GDM1 (cell line): ENCODE measurements around the gene FES.
A peak's percentile ranks its signal among the peaks of the same experiment; 100 is the strongest.
"Not testable (repeated sequence)": the region's sequence is repeated elsewhere in the genome, so short reads cannot be mapped to it uniquely, and the experiment has no call there.

ENCODE experiments used
- DNase-seq: peaks from one replicate; lab custom pipeline; 2025; lab: John Stamatoyannopoulos, UW

Gene FES

DNA sequence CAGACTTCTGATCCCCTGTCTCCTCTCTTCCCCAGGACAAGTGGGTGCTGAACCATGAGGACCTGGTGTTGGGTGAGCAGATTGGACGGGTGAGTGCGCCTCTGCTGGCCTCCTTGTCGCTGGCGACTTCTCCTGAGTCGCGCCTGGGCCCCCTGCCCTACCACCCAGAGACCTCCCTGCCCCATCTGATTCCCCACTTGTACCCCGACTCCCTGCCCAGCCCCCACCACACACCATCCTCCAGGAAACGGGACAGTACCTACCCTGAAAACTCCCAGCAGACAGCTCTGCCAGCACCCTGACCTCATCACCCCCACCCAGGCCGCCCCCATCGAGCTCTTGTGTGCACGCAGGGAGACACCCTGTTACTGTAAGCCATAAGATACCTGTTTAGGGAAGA lies 7.7 kb downstream of the FES start:
- DNase-seq, result no peak

DNA sequence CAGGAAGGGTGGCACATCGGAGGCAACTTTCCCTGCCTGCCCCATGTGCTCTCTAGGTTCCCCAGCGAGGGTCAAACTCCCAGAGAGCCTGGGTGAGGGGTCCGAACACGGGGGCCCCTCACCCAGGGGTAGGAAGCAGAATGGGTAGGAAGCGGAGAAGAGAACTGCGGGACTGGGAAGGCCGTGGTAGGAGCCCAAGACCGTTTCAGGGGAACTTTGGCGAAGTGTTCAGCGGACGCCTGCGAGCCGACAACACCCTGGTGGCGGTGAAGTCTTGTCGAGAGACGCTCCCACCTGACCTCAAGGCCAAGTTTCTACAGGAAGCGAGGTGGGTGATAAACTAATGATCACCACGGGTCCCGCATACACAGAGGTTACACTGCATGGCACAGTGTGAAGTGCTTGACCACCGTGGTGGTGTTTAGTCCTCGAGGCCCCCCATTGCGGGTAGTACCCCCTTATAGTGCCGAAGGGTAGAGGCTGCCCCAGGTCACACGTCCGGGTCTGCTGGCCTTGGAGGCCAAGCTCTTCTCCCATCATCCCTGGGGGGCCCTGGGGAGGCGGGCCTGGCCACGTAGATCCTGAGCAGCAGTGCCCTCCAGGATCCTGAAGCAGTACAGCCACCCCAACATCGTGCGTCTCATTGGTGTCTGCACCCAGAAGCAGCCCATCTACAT lies 8.3 kb downstream of the FES start:
- DNase-seq, result no peak

DNA sequence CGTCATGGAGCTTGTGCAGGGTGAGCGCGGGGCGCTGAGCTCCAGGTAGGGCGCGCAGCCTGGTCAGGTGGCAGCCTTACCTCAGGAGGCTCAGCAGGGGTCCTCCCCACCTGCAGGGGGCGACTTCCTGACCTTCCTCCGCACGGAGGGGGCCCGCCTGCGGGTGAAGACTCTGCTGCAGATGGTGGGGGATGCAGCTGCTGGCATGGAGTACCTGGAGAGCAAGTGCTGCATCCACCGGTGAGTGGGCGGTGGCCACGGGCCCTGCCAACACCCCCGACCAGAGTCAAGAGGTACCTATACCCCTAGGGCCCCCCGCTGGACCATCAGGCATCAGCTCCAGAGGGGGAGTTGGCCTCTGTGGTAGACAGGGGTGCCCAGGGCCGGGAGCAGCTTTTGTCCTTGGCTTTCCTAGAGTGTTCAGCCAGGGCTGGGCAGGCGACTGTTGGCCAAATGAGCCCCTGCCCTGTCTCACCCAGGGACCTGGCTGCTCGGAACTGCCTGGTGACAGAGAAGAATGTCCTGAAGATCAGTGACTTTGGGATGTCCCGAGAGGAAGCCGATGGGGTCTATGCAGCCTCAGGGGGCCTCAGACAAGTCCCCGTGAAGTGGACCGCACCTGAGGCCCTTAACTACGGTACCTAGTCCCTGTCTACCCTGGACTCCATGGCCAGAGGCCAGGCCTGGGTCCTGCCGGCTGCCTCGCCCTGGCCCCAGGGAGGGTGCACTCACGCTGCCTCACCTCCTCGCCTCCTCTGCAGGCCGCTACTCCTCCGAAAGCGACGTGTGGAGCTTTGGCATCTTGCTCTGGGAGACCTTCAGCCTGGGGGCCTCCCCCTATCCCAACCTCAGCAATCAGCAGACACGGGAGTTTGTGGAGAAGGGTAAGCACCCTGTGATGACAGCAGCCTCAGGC lies 9.1 kb downstream of the FES start:
- DNase-seq, result no peak

DNA sequence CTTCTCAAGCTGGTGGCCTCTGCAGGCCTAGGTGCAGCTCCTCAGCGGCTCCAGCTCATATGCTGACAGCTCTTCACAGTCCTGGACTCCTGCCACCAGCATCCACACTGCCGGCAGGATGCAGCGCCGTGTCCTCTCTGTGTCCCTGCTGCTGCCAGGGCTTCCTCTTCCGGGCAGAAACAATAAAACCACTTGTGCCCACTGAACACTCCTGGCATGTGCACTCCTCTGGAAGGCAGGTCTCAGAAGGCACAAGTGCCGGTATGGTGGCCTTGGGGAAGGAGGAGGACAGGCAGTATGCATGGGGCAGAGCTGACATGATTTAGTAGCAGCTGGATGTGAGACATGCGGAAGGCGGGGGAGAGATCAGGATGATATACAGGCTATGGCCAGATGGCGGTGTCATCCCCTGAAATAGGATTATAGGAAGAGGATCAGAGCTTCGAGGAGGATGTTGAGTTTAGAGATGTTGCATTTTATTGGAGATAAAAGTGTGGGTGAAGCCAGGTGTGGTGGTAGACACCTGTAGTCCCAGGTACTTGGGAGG lies 11.3 kb downstream of the FES start:
- no peak for DNase-seq

DNA sequence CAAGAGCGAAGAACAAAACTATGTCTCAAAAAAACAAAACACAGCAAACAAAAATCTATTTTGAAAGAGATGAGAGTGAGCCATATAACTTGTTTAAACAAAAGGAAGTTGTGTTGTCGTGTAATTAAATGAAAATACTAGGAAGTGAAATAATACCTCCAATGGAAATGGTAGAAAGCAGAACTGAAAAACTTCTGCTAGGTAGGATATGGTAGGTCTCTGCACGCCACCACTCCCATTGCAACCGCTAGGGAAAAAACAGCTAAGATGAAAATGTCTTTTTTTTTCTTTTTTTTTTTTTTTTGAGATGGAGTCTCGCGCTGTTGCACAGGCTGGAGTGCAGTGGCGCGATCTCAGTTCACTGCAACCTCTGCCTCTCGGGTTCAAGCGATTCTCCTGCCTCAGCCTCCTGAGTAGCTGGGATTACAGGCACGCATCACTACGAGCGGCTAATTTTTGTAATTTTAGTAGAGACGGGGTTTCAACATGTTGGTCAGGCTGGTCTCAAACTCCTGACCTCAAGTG lies 12.9 kb downstream of the FES start:
- DNase-seq, result not testable (repeated sequence)

DNA sequence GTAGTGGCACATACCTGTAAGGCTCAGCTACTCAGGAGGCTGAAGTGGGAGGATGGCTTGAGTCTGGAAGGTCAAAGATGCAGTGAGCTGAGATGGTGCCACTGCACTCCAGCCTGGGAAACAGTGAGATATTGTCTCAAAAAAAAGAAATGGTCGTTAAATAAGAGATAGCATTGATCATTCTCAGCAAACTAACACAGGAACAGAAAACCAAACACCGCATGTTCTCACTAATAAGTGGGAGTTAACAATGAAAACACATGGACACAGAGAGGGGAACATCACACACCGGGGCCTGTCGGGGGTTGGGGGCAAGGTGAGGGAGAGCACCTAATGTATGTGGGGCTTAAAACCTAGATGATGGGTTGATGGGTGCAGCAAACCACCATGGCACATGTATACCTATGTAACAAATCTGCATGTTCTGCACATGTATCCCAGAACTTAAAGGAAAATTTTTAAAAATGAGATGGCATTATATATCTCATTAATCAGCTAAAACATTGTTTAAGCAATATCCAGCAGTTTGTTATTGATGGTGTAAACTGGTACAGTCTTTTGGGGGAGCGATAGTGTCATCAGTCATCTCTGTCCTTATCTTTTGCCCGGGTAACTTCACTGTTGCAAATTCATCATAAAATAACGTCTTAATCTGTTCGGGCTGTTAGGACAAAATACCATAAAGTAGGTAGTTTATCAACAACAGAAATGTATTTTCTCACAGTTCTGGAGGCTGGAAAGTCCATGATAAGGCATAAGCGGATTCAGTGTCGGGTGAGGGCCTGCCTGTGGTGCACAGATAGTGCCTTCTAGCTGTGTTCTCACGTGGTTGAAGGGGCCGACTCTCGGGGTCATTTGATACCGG lies 17.1 kb downstream of the FES start:
- no peak for DNase-seq

DNA sequence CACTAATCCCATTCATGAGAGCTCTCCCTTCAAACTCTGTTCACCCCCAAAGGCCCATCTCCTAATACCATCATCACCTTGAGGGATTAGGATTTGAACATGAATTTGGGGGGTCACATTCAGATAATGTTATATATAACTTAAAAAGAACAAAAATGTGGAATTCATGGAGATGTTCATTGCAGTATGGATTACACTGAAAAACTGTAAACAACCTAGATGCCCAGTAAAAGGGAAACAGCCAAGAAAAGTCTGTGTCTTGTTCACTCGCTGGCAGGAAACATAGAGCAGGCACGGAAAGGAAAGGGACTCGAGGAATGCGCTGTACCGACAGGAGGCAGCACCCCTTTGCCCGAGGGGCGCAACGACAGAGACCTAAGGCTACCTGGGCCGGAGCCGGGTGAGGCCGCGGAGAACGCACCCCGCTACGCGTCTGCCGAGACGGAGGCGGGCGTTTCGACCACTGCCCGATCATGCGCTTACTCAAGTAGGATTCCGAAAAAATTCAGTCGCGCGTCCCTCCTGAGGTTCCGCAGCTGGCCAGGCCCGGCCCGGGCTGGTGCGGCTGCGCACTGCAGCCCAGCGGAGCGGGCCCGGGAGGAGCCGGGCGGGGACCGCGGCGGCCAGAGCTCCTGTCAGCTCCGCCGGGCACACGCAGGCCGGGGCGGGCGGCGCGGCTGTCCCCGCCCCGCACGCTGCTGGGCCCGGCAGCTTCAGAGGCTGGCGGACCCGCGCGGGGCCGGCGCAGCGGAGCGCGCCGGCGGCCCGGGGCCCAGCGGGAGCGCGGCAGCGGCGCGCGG lies 17.9 kb downstream of the FES start:
- peak; percentile 82 for DNase-seq

DNA sequence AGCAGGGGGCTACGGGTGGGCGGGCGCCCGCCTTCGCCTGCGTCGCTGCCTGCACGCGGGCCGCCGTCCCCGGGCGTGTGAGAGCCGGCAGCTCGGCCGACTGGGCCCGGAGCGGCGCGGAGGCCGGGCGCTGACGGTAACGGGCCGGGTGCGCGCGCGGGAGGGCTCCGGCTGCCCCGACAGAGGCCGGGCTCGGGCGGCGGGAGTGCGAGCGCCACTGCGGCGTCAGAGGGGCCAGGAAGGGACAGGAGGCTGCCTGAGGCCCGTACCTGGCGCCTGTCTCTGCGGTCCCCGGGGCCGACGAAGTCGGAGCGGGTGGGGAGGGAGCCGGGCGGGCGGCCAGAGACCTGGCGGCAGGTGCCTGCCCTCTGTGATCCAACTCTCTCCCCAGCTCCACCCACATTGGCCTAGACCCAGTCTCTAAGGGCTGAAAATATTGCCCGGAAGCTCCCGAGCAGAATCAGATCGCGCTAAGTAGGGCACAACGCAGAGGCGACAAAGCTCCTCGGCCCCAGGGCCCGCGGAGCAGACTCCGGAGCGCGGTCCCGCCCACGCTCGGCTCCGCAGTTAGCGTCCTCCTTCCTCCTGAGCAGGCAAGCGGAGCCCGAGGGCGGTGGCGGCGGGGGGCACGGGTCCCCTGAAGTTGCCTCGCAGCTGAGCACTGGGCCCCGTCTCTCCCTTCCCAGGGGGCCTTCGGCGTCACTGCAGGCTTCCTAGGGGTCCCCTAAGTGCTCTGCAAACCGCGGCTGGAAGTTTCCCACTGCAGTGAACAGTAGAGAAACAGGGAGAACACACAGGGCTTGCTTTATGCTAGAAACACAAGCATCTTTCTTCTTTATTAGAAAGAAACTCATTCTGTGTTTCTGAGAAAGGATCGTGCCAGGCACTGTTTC lies 18.8 kb downstream of the FES start, which contains the start of gene MAN2A2:
Gene MAN2A2, plus strand, starts transcription at position 463 of the 893 bp plus-strand sequence. CDS start 906 bp downstream, outside the sequence.
- DNase-seq, result peak; percentile 51

DNA sequence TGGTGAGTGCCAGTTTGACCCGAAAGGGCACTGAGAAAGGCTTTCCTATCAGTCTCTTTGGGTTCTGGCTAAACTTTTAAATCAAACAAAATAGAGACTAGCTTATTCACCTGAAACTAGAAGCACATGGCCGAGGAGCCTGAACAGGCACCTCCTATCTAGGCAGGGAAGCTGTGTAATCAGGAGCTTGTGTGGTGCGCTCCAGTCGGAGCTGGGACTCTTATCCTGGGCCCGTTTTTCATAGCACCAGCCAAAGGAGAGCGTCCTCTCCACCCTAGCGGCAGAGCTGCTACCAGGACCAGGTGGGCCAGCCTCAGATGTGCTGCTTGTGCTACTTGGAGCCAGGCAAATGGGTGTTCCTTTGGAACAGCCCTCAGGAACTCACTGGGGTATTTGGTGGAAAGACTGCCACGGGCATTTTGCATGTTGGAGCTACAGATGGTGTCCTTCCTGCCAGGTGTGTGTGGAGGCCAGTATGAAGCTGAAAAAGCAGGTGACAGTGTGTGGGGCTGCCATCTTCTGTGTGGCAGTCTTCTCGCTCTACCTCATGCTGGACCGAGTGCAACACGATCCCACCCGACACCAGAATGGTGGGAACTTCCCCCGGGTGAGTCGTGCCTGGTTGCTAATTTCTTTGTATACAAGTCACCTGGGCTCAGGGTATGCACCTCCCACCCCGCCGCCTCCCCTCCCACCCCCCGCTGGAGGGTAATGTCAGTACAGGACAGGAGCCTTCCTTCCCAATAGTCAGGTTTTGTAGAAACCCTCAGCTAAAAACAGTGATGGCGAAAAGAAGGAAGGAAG lies 19.6 kb downstream of the FES start:
- DNase-seq, result no peak

DNA sequence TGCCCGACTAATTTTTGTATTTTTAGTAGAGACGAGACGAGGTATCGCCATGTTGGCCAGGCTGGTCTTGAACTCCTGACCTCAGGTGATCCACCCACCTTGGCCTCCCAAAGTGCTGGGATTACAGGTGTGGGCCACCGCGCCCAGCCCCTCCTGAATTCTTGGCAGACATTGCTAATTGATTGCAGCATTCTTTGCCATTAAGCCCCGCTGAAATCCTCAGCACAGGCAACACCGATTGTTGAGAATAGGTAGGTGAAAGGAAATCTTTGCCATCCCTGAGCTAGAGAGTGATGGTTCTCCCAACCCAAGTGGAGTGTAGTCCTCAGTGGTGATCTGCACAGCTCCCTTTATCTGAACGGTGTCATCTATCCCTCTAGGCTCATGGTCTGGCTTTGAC lies 20.4 kb downstream of the FES start:
- no peak for DNase-seq

DNA sequence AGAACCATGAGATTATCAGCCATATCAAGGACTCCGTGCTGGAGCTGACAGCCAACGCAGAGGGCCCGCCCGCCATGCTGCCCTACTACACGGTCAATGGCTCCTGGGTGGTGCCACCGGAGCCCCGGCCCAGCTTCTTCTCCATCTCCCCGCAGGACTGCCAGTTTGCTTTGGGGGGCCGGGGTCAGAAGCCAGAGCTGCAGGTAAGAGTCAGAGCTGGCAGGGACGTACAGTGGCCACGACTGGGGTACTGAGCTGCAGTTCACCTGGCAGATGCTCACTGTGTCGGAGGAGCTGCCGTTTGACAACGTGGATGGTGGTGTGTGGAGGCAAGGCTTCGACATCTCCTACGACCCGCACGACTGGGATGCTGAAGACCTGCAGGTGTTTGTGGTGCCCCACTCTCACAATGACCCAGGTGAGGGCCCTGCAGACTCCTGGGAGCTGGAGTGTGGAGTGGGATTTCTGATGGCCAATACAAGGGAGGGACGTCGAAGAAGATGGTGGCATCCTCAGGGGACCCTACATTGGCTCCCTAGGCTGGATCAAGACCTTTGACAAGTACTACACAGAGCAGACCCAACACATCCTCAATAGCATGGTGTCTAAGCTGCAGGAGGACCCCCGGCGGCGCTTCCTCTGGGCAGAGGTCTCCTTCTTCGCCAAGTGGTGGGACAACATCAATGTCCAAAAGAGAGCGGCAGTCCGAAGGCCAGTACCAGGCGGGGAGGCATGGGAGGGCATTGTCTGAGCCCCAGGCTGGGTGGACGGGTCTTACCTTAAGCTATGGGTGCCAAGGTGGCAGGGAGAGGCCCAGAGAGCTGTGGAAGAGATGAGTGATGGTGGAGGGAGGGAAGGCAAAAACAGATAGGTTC lies 21.2 kb downstream of the FES start:
- no peak for DNase-seq

DNA sequence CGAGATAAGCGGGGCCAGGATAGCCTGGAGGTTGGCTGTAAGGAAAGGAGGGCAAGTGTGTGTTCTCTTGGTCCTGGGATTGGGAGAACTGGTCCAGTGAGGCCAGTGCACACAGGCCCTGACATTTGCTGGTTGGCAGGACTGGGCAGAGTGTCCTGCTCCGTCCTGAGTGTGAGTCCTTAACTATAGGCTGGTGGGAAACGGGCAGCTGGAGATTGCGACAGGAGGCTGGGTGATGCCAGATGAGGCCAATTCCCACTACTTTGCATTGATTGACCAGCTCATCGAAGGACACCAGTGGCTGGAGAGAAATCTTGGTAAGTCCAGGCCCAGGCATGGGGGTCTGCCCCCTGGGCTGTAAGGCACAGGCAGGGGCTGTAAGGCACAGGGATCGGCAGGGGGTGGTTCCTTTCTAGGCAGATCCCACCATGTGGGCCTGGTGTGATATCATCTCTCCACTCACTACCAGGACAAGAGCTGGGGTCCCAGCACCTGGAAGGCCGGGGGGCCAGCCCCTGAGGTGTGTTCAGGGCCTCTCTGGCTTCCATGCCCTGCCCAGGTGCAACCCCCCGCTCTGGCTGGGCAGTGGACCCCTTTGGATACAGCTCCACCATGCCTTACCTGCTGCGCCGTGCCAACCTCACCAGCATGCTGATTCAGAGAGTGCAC lies 22.0 kb downstream of the FES start:
- DNase-seq, result no peak

DNA sequence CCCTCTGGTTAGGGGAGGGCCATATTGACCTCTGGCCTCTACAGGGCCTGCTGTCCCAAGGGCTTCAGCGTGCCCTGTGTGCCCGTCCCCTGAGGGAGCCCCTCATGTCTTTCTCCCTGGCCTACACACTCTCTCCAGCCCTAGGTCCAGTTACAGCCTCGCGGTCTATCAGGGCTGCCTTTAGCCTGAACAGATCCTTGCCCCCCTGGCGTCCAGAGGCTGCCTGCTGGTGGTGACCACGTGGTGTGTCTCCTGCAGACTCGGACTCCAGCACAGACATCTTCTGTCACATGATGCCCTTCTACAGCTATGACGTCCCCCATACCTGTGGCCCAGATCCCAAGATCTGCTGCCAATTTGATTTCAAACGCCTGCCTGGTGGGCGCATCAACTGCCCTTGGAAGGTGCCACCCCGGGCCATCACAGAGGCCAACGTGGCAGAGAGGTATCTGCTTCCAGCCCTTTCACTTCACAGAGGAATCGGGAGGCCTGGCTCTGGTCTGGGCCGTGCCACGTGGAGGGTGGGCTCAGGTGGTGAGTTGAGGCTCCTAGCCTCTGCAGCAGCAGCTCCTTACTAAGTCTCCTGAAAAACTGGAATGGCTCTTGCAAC lies 22.9 kb downstream of the FES start:
- DNase-seq, result no peak

DNA sequence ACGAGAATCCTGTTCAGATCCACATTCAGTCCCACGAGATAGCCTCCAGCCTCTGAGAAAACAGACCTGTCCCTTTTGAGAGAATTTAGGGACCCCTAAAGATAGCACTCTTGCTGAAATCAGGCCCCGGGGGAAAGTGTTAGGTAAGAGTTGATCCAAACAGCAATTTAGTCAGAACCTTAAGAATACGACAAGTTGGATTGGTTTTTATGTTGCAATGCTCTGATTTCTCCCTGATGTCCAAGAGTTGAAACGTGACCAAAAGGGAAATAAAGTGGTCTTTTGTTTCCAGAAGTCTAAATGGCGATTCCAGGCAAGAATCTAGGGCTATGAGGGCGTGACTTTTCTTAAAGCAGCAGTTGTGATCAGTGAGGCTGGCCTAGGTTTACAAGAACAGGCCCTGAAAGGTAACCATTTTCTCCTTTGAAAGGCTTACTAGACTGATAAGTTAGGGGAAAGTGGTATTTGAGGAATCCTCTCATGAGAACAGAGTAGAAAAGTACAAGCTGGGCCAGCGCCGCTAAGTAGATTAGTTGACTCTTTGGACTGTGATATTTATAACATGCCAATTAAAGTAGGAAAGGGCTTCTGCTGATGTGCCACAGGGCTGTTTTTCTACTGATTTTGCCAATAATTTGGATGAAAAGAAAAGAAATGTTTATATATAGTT lies 23.7 kb downstream of the FES start:
- no peak for DNase-seq

DNA sequence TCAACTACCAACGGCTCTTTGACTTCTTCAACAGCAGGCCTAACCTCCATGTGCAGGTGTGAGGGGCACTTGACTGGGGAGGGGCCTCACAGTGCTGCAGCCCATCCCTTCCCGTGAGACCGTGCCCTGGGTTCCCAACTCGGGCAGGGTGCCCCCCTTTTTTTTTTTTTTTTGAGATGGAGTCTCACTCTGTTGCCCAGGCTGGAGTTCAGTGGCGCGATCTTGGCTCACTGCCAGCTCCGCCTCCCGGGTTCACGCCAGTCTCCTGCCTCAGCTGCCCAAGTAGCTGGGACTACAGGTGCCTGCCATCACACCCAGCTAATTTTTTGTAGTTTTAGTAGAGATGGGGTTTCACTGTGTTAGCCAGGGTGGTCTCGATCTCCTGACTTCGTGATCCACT lies 25.1 kb downstream of the FES start:
- not testable (repeated sequence) for DNase-seq

DNA sequence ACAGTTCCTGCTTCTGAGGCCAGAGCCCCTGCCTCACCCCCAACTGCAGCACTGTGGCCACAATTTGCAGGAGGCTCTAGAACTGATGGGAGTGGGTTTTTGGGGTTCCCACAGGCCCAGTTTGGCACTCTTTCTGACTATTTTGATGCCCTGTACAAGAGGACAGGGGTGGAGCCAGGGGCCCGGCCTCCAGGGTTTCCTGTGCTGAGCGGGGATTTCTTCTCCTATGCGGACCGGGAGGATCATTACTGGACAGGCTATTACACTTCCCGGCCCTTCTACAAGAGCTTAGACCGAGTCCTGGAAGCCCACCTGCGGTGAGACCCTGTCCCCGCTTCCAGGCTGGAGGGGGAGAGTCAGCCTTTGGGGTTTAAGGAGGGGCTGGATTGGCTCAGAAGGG lies 25.7 kb downstream of the FES start:
- DNase-seq, result no peak
